SK-N-MC (cell line): ENCODE measurements around the gene ARHGAP26.
A peak's percentile ranks its signal among the peaks of the same experiment; 100 is the strongest.

Experiments used
- DNase-seq: peaks from one replicate; pipeline ENCODE4 v3.0.0-alpha.2; 2011; ENCODE audit warnings: low read depth, low spot score
- H3K27ac ChIP-seq: fragments of 200-600 bp; sonication (generic); 2 replicates; pipeline ENCODE4 v1.5.1; 2016; ENCODE audit warnings: mixed run types
- H3K36me3 ChIP-seq: fragments of 200-600 bp; sonication (generic); 2 replicates; pipeline ENCODE4 v1.6.1; 2017; ENCODE audit warnings: antibody characterized with exemption, low read length, mixed read lengths; ENCODE audit not compliant: insufficient read depth
- H3K4me3 ChIP-seq: fragments of 200-600 bp; sonication (generic); 2 replicates; pipeline ENCODE4 v1.5.1; 2016
- H3K9ac ChIP-seq: fragments of 200-600 bp; sonication (generic); 2 replicates; pipeline ENCODE4 v1.8.0; 2017; ENCODE audit warnings: mixed run types, mixed read lengths; ENCODE audit not compliant: insufficient read length
- H3K9me3 ChIP-seq: fragments of 200-600 bp; sonication (generic); 2 replicates; pipeline ENCODE4 v1.6.1; 2017; ENCODE audit warnings: low read depth, mild to moderate bottlenecking, antibody characterized with exemption, low read length, moderate library complexity, mixed read lengths
- EZH2 ChIP-seq: fragments of 200-600 bp; sonication (generic); IDR thresholded peaks from one replicate; pipeline ENCODE4 v1.6.1; 2017; ENCODE audit warnings: antibody characterized with exemption
- FOXP2 ChIP-seq: optimal IDR thresholded peaks from 2 replicates; pipeline ENCODE3; 2011; ENCODE audit warnings: mild to moderate bottlenecking, moderate library complexity; ENCODE audit not compliant: insufficient read depth; ENCODE audit errors: extremely low read length, control extremely low read depth
- POLR2AphosphoS5 ChIP-seq: IDR thresholded peaks from 2 replicates; pipeline ENCODE4 v1.6.1; 2012; ENCODE audit warnings: mild to moderate bottlenecking, low read depth, low read length, borderline replicate concordance

Gene ARHGAP26

DNA sequence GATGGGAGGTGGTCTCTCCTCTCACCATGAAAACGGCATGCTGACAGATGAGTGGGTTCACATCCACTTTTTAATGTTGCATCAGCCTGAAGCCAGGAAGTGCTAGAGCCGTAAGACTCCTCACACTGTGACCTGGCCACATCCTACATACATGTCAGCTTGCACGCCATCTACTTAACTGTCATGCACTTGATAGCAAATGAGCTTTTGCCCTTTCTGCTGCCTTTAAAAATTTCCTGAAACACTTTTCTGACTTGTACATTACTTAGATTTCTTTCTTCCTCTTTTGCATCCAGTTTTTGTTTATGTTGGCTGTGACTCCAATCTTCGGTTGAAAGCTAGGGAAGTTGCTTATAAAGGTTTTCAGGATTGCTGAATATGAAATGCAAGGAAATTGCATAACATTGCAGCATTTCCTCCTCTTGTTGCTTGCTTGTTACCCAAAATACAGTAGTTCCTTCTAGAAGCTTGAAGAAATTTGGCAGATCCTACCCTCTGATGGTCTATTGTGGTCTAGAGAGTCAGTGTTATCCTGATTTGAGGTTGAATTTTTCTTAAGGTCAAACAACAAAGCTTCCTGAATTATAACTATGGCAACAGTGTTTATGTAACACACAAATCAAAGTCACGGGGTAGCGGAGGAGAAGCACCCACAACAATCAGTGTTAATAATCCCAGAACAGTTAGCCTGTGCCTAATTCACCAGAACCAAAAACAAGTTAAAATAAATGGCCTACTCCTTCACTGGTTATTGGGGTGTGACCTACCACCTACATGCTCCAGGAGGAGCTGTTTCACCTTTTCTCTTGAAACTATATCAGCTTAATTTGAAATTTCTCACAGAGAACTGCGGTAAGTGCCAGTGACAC is 232.5 kb downstream of the ARHGAP26 start:
- Histone ChIP-seq H3K9ac (peak overlapping the region; percentile 35), H3K36me3 (no peaks in the 10 kb centered on the region), H3K9me3 (no peaks in the 10 kb centered on the region), H3K27ac (peak overlapping the region; percentile 97), H3K4me3 (peak overlapping the region; percentile 61)
- TF ChIP-seq POLR2AphosphoS5 (no peak), FOXP2 (peak; percentile 73), EZH2 (no peak)
- peak; percentile 87 for DNase-seq

DNA sequence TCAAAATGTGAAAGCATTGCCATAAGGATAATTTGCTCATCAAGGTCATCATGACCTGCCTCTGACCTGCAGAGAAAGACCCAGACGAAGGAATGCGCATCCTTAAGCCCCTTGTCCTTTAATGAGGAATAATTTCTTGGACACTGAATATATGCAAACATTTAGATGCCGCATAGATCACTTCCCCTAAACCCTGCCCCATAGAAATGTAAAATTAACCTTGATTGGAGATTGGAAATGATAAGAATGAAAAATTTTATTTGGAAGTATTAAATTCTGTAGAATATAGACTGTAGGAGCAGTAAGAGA is 233.1 kb downstream of the ARHGAP26 start:
- Histone ChIP-seq H3K9me3 (no peaks in the 10 kb centered on the region), H3K36me3 (no peaks in the 10 kb centered on the region), H3K4me3 (peak overlapping the region; percentile 61; the same call in 1 of the 2 replicates), H3K9ac (peak overlapping the region; percentile 35), H3K27ac (peak overlapping the region; percentile 97)
- TF ChIP-seq POLR2AphosphoS5 (no peak), FOXP2 (no peak), EZH2 (no peak)
- DNase-seq = no peak

- no peak for TF ChIP-seq FOXP2
- TF ChIP-seq POLR2AphosphoS5 = no peak
- TF ChIP-seq EZH2 = no peak
- H3K27ac ChIP-seq = no peak overlapping the region
- H3K9ac ChIP-seq = no peak overlapping the region
- H3K4me3 ChIP-seq = no peak overlapping the region
- DNase-seq = no peak
- H3K36me3 ChIP-seq = no peaks in the 10 kb centered on the region
- H3K9me3 ChIP-seq = no peaks in the 10 kb centered on the region
Observed at GRCh38 chr5:143004361-143005145, 234.4 kb downstream of the ARHGAP26 start.

GRCh38 chr5:143006501-143006900 is 236.3 kb downstream of the ARHGAP26 start:
- DNase-seq = no peak
- no peak overlapping the region for H3K9ac ChIP-seq
- H3K9me3 ChIP-seq = no peaks in the 10 kb centered on the region
- no peaks in the 10 kb centered on the region for H3K36me3 ChIP-seq
- TF ChIP-seq EZH2 (no peak), POLR2AphosphoS5 (no peak), FOXP2 (no peak)
- H3K4me3 ChIP-seq = no peak overlapping the region
- no peak overlapping the region for H3K27ac ChIP-seq

DNA sequence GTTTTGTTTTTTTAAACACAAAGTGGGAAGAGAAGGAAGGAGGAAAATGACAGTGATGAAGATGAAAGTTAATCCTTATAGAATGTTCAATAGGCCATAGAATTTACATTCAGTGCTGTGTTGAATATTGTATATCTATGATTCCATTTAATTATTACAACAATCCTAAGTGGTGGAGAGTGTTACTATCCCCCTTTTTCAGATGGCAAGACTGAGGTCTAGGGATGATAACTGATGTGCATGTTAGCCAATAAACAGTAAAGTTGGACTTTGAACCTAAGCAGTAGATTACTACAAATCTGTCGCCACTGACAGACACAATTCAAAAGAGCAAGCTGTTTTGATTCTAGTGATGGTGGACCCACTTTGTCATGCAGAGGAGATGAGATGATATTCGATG is 237.9 kb downstream of the ARHGAP26 start:
- Histone ChIP-seq H3K36me3 (no peaks in the 10 kb centered on the region), H3K4me3 (no peak overlapping the region), H3K27ac (no peak overlapping the region), H3K9me3 (no peaks in the 10 kb centered on the region), H3K9ac (no peak overlapping the region)
- no peak for TF ChIP-seq POLR2AphosphoS5
- no peak for TF ChIP-seq FOXP2
- DNase-seq = no peak

DNA sequence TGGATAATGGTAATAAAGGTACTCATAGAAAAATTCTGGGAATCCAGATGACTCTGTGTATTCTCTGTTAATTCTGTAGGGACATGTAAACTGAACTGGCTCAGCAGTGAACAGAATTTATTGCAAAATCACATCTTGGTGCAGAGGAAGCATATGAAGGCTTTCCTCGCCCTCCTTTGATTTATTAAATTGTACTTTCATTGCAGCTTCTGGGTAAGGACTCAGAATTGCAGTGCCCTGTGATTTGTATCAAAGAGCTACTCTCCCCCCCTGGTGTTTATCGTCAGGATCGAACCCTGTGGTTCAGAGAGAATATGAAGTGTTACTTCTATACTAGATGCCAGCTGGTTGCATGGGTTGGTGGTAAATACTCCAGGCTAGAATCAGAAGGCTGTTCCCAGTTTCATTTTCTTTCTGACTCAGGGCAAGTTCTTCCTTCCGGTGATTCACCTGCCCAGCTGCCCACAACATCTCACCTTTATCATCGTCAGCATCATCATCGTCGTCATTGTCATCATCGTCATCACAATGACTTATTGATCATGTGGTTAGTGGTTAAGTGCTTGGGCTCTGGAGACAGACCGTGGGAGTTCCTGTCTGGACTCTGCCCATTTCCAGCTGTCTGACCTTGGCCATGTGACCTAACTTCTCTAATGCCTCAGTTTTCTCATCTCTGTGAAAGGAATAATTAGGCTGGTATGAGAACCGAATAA is 238.8 kb downstream of the ARHGAP26 start:
- H3K9me3 ChIP-seq = no peaks in the 10 kb centered on the region
- no peak overlapping the region for H3K9ac ChIP-seq
- no peak overlapping the region for H3K27ac ChIP-seq
- DNase-seq = no peak
- TF ChIP-seq POLR2AphosphoS5 (no peak), FOXP2 (no peak), EZH2 (no peak)
- no peak overlapping the region for H3K4me3 ChIP-seq
- H3K36me3 ChIP-seq = no peaks in the 10 kb centered on the region

DNA sequence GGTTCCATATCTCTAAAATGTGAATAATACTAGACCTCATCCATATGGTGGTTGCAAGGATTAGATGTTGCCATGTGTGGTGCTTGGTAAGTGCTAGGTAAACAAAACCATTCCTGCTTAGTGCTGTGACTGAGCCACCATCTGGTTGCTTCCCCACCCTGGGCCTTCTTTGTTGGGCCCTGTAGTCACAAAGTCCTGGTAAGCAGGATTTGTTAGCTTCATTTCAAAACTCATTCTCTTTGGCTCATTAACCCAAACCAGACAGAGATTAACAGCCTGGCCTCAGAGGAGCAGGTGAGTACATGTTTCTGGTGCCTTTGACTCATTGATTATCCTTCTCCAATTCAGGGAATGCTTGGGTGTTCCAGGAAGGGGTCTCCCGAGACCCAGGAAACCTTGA is 240.2 kb downstream of the ARHGAP26 start:
- no peaks in the 10 kb centered on the region for H3K36me3 ChIP-seq
- TF ChIP-seq FOXP2 (no peak), POLR2AphosphoS5 (no peak), EZH2 (no peak)
- no peaks in the 10 kb centered on the region for H3K9me3 ChIP-seq
- DNase-seq = no peak
- H3K9ac ChIP-seq = no peak overlapping the region
- no peak overlapping the region for H3K4me3 ChIP-seq
- H3K27ac ChIP-seq = no peak overlapping the region

- Histone ChIP-seq H3K9me3 (no peaks in the 10 kb centered on the region), H3K27ac (no peak overlapping the region), H3K36me3 (no peaks in the 10 kb centered on the region), H3K4me3 (no peak overlapping the region), H3K9ac (no peak overlapping the region)
- TF ChIP-seq FOXP2 = no peak
- TF ChIP-seq POLR2AphosphoS5 = no peak
- DNase-seq = no peak
Observed at GRCh38 chr5:143011585-143011984, 241.4 kb downstream of the ARHGAP26 start.
